CD4-positive, alpha-beta T cell treated with Interleukin-21 for 1 hour (primary cell): ENCODE results near the gene NAA16.
A peak's percentile ranks its signal among the peaks of the same experiment; 100 is the strongest.
"Not testable (repeated sequence)": the region's sequence is repeated elsewhere in the genome, so short reads cannot be mapped to it uniquely, and the experiment has no call there.

Experiments used
- DNase-seq: peaks from one replicate; pipeline ENCODE4 v3.0.0-alpha.2; 2020

Gene NAA16

GRCh38 chr13:41411522-41411921, 100.5 kb downstream of the NAA16 start:
- DNase-seq: peak; percentile 49

GRCh38 chr13:41413872-41414271, 102.8 kb downstream of the NAA16 start:
- no peak for DNase-seq

GRCh38 chr13:41416276-41416675, 105.2 kb downstream of the NAA16 start:
- DNase-seq: no peak

- DNase-seq: no peak
Observed at GRCh38 chr13:41418027-41418426, 107.0 kb downstream of the NAA16 start.

DNA sequence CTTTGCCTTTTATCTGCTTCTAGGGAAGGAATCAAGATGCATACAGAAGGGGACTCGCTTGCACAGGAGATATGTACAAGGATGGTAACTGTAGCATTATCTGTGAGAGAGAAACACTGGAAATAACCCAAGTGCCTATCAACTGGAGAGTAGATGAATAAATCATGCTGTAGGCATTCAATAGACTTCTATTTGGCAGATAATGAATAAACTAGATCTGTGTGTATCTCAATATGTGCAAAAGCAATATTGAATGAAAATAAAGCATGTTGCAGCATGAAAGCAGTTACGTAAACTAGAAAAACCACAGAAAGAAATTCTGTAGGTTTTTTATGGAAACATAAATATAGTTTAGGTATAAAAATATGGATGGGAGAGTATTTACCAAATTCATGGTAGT, 107.7 kb downstream of the NAA16 start:
- no peak for DNase-seq

DNA sequence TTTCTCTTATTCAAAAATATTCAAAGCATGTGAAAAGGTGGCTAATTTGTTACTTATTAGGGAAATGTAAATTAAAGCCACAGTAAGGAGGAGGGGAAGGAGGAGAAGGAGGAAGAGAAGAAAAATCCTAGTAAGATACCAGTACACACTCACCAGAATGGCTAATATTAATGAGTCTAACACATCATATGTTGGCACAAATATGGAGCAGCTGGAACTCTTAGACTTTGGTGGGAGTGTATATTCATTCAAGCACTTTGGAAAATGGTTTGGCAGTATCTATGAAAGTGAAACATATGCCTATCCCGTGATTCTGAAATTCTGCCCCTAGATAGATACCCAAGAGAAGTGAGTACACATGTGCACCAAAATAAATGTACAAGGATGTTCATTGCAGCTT, 108.1 kb downstream of the NAA16 start:
- DNase-seq: no peak

GRCh38 chr13:41420146-41420545, 109.1 kb downstream of the NAA16 start:
- DNase-seq: no peak

DNA sequence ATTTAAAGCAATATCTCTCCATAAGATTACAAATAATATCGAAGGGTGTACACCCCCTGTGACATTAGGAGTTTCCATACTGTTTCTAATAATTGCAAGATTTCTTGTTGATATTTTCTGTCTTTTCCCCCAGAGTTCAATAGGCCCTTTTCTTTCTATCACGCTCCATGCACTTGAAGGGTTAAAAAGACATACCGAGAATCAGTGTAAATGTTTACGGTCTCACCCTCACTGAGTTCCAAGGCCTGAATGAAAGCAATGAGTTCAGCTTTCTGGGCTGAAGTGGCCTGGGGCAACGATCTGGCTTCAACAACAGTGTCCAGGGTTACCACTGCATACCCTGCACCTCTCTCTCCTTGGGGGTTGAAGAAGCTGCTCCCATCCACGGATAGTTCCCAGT, 110.3 kb downstream of the NAA16 start:
- not testable (repeated sequence) for DNase-seq

GRCh38 chr13:41421983-41422382, 110.9 kb downstream of the NAA16 start:
- DNase-seq: not testable (repeated sequence)

GRCh38 chr13:41423259-41423658, 112.2 kb downstream of the NAA16 start:
- not testable (repeated sequence) for DNase-seq

GRCh38 chr13:41424675-41425074, 113.6 kb downstream of the NAA16 start:
- not testable (repeated sequence) for DNase-seq

GRCh38 chr13:41426047-41426446, 115.0 kb downstream of the NAA16 start:
- no peak for DNase-seq
